Islet precursor cell (in vitro differentiated cells): ENCODE data around the gene RRP36.

Experiments used
- DNase-seq: peaks from one replicate; pipeline ENCODE4 v3.0.0-alpha.2; 2018

RRP36 gene

DNA sequence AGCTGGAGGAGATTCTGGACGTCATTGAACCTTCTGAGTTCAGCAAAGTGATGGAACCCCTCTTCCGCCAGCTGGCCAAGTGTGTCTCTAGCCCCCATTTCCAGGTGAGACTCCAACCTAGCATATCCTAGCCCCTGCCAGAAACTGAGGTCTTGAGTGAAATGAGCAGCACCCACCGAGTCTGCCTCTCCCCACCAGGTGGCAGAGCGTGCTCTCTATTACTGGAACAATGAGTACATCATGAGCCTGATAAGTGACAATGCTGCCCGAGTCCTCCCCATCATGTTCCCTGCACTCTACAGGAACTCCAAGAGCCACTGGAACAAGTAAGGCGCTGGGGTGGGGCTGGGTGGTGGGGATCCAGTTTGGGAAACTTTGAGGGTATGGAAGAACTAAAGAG, 12.3 kb upstream of the RRP36 start:
- DNase-seq, result peak; percentile 74

GRCh38 chr6:43011207-43011606, 10.2 kb upstream of the RRP36 start:
- no peak for DNase-seq

DNA sequence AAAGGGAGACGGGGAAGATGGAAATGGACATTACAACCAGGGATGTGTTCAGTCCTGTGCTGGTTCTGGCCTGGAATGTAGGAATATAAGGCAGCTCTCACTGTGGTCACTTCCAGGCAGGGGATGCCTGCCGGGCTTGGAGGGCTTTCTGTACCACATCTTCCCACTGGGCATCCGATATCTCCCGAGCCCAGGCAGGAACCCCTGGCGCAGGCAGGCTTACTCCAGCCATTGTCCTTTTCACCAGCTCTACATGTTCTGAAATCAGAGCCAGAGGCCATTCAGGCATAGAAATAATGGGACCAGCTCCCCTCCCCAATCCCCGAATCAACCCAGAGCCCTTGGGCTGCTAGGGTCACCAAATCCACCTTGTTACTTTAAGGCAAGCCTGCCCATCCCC, 9.1 kb upstream of the RRP36 start:
- DNase-seq, result no peak

GRCh38 chr6:43013097-43013842, 8.2 kb upstream of the RRP36 start:
- DNase-seq, result no peak

DNA sequence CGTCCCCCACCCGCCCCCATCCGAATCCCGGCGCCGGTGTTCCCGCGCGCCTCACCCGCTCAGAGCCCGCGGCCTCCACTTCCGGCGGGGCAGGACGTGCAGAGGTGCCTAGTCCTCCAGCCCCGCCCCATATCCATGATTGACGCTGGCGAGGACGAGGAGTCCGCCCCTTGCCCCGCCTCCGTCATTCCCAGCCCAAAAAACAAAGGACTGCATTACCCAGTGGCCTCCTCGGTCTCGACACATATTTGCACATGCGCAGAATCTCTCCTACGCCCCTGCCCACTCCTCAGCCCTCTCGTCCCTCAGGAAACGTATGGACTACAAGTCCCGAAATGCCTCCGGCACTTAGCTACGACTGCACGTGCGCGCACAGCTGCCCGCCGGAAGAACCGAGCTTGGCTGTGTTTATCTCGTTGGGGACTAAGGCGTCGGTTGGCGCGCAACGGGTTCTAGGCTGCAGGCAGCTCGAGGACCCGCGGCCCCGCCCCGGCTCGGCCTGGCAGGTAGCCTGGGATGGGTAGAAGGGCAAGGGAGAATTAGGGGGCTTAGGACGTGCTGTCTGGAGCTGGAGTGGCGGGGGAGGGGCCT, 7.5 kb upstream of the RRP36 start, which contains the start of the genes KLHDC3 and MEA1:
KLHDC3 (plus strand) TSS at position 407 of the 591 bp plus-strand sequence. CDS start 2,944 bp downstream, outside the sequence.
MEA1 (minus strand) TSS at position 104 of the 591 bp plus-strand sequence. CDS start 133 bp downstream, outside the sequence.
- peak; percentile 100 for DNase-seq

GRCh38 chr6:43014434-43014909, 7.0 kb upstream of the RRP36 start:
- no peak for DNase-seq

GRCh38 chr6:43016176-43016942, 5.1 kb upstream of the RRP36 start:
- DNase-seq, result no peak

GRCh38 chr6:43016943-43017334, 4.5 kb upstream of the RRP36 start:
- DNase-seq, result no peak

- DNase-seq, result no peak
These were observed 2.3 kb upstream of the RRP36 start for GRCh38 chr6:43019152-43019551.

DNA sequence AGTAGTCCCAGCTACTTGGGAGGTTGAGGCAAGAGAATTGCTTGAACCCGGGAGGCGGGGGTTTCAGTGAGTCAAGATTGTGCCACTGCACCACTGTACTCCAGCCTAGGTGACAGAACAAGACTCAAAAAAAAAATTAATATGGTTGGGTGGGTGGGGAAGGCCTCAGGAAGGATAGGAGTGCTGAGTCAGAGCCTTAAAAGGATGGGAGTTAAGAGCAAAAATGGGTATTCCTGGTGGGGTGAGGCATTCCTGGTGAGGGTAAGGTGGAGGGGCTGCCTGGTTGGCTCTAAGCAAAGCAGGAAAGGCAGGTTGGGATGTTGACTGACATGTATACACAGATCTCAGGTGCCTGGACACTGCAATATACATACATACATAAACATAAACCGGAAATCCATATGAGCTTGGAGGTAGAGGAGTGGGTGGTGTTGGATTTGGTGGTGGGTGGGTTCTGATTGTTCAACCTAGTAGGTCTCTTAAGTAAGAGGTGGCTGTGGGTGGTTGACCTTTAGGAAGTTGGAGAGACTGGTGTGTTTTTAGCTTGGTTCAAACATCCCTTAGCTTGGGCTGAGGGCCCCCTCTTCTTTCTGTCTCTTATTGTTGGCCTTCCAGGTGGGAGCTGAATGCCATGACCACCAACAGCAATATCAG, 1.2 kb upstream of the RRP36 start:
- no peak for DNase-seq

- peak; percentile 69 for DNase-seq
These were observed 576 bp upstream of the RRP36 start for GRCh38 chr6:43020847-43021246.

GRCh38 chr6:43024436-43024835, 3.0 kb downstream of the RRP36 start:
- DNase-seq, result no peak

DNA sequence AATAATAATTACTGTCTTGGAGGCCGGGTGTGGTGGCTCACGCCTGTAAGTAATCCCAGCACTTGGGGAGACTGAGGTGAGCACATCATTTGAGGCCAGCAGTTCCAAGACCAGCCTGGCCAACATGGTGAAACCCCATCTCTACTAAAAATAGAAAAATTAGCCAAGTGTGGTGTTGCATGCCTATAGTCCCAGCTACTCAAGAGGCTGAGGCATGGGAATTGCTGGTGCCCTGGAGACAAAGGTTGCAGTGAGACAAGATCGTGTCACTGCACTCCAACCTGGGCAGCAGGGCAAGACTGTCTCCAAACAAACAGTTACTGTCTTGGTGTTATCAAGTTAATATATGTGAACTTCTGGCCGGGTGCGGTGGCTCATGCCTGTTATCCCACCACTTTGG, 4.9 kb downstream of the RRP36 start:
- DNase-seq, result no peak

DNA sequence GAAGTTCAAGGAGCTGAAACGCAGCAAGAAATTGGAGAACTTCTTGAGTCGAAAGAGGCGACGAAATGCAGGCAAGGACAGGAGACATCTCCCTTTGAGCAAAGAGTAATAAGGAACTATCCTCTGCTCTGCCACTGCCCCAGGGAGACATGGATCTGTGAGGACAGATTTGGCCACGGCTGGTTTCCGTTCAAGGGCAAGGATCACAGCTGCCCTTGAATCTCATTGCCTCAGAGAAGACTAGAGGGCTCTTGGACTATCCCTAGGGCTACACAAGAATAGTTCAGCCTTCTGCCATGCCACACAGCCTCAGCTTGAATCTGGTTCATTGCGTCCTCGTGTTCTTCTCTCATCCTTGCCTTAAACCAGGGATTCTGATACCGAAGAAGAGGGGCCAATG, 7.7 kb downstream of the RRP36 start:
- no peak for DNase-seq

DNA sequence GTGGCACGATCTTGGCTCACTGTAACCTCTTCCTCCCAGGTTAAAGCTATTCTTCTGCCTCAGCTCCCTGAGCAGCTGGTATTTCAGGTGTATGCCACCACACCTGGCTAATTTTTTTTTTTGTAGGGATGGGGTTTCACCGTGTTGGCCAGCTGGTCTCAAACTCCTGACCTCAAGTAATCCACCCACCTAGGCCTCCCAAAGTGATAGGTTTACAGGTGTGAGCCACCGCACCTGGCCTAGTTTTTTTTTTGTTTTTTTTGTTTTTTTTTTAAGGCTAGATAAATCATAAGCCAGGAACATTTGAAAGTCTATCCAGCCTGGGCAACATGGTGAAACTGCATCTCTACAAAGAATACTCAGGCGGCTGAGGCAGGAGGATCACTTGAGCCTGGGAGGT, 10.9 kb downstream of the RRP36 start:
- no peak for DNase-seq

DNA sequence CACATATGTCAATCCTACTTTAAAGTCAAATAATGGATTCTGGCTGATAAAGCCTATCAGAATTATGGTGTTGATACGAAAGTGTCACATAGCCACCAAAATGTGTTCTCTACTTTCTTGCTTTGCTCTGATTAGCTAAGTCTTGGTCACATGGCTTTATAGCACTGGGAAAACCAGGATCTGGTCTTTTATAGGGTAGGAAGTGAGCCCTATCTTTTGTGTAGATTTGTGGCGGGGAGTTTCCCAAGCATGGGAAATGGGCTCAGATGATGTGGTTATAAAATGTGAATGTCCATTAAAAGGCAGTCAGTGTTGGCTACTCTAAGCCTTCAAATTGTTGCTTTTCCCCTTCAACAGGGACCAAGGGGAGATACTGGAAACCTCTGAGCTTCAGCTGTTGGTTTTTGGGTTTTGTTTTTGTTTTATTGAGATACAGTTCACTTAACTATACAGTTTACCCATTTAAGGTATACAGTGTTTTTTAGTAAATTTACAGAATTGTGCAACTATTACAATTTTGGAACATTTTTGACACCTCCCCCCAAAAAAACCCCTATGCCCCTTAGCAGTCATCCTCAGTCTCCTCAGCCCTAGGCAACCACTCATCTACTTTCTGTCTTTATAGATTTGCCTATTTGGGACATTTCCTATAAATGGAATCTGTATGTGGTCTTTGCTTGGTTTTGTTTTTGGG, 12.2 kb downstream of the RRP36 start:
- no peak for DNase-seq

- no peak for DNase-seq
These were observed 12.7 kb downstream of the RRP36 start for GRCh38 chr6:43034190-43034525.

GRCh38 chr6:43035495-43036194, 14.2 kb downstream of the RRP36 start:
- DNase-seq, result no peak

DNA sequence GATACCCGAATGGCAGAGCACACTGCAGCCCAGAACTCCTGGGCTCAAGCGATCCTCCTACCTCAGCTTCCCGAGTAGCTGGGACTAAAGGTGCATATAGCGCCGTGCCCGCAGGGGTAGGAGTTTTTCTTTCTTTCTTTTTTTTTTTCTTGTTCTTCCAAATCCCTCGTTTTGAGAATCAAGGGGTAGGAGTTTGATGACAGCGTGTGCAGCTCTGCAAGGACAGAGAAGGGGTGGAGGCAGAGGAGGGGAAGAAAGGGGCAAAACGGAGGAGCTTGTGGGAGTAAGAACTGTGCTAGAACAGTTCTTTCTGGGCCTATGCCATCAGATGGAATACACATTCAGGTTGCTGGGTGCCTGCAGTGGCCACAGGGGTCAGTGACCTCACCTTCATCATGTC, 15.3 kb downstream of the RRP36 start:
- no peak for DNase-seq

GRCh38 chr6:43037197-43037596, 15.8 kb downstream of the RRP36 start:
- DNase-seq, result no peak

- no peak for DNase-seq
These were observed 16.3 kb downstream of the RRP36 start for GRCh38 chr6:43037706-43038105.

- DNase-seq, result no peak
These were observed 17.3 kb downstream of the RRP36 start for GRCh38 chr6:43038727-43039126.
